ENCODE data around the gene SUN3. TPM values are rescaled to one million over a fixed set of nuclear protein-coding genes. Genes with fewer than 3 reads are reported as not detected.

Gene SUN3
- total and polyA plus RNA-seq, 2 of the 8 experiments (the other 6 are each of a cell fraction or from before 2014, with no cell fraction given): not detected

DNA sequence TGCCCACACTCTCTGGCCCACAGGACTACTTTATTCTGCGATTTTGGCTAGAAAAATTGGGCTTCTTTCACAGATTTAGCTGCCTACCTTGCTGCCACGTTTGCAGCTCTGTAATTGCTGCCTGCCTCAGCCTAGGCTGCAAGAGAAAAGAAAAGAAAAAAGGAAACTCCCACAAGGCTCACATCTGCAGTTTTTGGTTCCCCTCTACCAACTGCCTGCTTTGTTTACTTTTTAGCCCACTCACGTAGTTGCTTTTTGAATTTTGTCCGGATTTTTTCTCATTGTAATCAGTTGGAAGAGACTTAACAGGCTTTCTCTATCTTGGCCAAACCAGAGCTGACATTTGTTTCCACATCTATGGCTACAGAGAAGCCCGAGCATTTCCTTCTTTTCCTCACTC, 24.3 kb downstream of the SUN3 start:
- ChIA-PET POLR2A (ENCODE audit: partially characterized antibody) (no interaction called here), CTCF (ENCODE audit: partially characterized antibody) (interaction anchor here (0.6 to 0.9 kb wide), 2 partner anchors 13 to 35 kb away, joined by 3 read pairs; no protein-coding TSS in a partner anchor)
- H3K4me1 ChIP-seq (replicated peaks in 1 of 4; ENCODE audit: control insufficient read depth in 3 of 4, insufficient read depth in 4 of 4, low read length in 3 of 4): no peaks in the 10 kb centered on the region; a peak in 1 of 7 replicates
- H3K23me2 ChIP-seq (ENCODE audit: low read depth, low read length): no peaks in the 10 kb centered on the region
- FAIRE-seq (no peak), DNase-seq (ENCODE audit: low read depth in 1 of 2, low spot score in 2 of 2) (no peak)
- H2AK5ac ChIP-seq (ENCODE audit: low read depth, low read length): no peak overlapping the region
- no peak overlapping the region for H3K9ac ChIP-seq (replicated peaks in 1 of 4; ENCODE audit: extremely low read depth in 1 of 4, low read depth in 3 of 4, low read length in 3 of 4)
- H2BK12ac ChIP-seq (ENCODE audit: low read depth, low read length): no peak overlapping the region
- 59% methylated on average over 5 of the region's 5 CpGs; no CpG with 5 or more reads in 1 of the 2 experiments for WGBS, 2 experiments (ENCODE audit: extremely low coverage in 1 of 2, insufficient coverage in 1 of 2, insufficient read length in 1 of 2, insufficient replicate concordance in 2 of 2, low coverage in 1 of 2, low lambda C conversion rate in 2 of 2, missing lambda C conversion rate in 1 of 2)
- peak overlapping the region; percentile 94 for H2AFZ ChIP-seq (ENCODE audit: low read length)
- no peak overlapping the region for H3K27ac ChIP-seq (ENCODE audit: low read depth, low read length)
- no peak overlapping the region for H3K14ac ChIP-seq (ENCODE audit: insufficient read length)
- H4K5ac ChIP-seq (ENCODE audit: insufficient read length, low read depth, low read length): no peak overlapping the region
- H2BK120ac ChIP-seq (replicated peaks; ENCODE audit: low read depth, low read length): no peak overlapping the region
- no peaks in the 10 kb centered on the region for H3K79me2 ChIP-seq (ENCODE audit: control insufficient read depth in 1 of 2, insufficient read depth in 2 of 2, low read length in 2 of 2)
- H3K18ac ChIP-seq (ENCODE audit: extremely low read depth, low read length): no peak overlapping the region
- H4K8ac ChIP-seq (ENCODE audit: extremely low read depth, insufficient read depth, low read length): no peak overlapping the region
- no peak overlapping the region for H3K4ac ChIP-seq (replicated peaks; ENCODE audit: insufficient read length, low read depth, low read length)
- no peak overlapping the region for H2BK20ac ChIP-seq (ENCODE audit: low read length)
- no peak overlapping the region for H3K4me2 ChIP-seq (ENCODE audit: insufficient read depth in 1 of 2, low read depth in 2 of 2, low read length in 2 of 2)
- no peak overlapping the region for H3K56ac ChIP-seq (replicated peaks; ENCODE audit: insufficient read length, low read depth, low read length)
- H4K91ac ChIP-seq (replicated peaks; ENCODE audit: insufficient read length, low read length): no peak overlapping the region
- H3K79me1 ChIP-seq (ENCODE audit: low read depth, low read length): no peaks in the 10 kb centered on the region
- peaks cover 0 to 2% (median 0%) of the 10 kb centered on the region in 4 experiments; a peak in 1 of 7 replicates for H3K27me3 ChIP-seq (replicated peaks in 1 of 4; ENCODE audit: control insufficient read depth in 3 of 4, extremely low read depth in 1 of 4, insufficient read depth in 3 of 4, low read length in 3 of 4)
- no peaks in the 10 kb centered on the region for H3K36me3 ChIP-seq (ENCODE audit: control insufficient read depth in 2 of 4, insufficient read depth in 4 of 4, low read length in 3 of 4)
- no peak overlapping the region for H3K23ac ChIP-seq (ENCODE audit: insufficient read length)
- no peaks in the 10 kb centered on the region for H4K20me1 ChIP-seq (replicated peaks in 1 of 2; ENCODE audit: control insufficient read depth in 1 of 2, insufficient read depth in 2 of 2, low read length in 2 of 2)
- no peaks in the 10 kb centered on the region for H3K9me3 ChIP-seq (ENCODE audit: insufficient read depth in 2 of 2, low read depth in 1 of 2, low read length in 1 of 2)
- H2BK15ac ChIP-seq (ENCODE audit: low read length): no peak overlapping the region
- no peak overlapping the region for H3K4me3 ChIP-seq (ENCODE audit: extremely low read depth in 1 of 4, insufficient read depth in 2 of 4, low read depth in 3 of 4, low read length in 4 of 4)
- no peak overlapping the region for H2BK5ac ChIP-seq (ENCODE audit: low read depth, low read length)
- TF ChIP-seq RXRA (IDR thresholded peaks at IDR 0.05; ENCODE audit: insufficient read depth, low read depth, low read length): no peak
- no peak for TF ChIP-seq MAFK (IDR thresholded peaks at IDR 0.05; ENCODE audit: low read depth, low read length)
- TF ChIP-seq CHD2 (IDR thresholded peaks at IDR 0.05; ENCODE audit: low read length): no peak
- no peak for TF ChIP-seq BCL11A (IDR thresholded peaks at IDR 0.05; ENCODE audit: low read depth in 2 of 2, low read length in 2 of 2)
- TF ChIP-seq, protein P1, sequence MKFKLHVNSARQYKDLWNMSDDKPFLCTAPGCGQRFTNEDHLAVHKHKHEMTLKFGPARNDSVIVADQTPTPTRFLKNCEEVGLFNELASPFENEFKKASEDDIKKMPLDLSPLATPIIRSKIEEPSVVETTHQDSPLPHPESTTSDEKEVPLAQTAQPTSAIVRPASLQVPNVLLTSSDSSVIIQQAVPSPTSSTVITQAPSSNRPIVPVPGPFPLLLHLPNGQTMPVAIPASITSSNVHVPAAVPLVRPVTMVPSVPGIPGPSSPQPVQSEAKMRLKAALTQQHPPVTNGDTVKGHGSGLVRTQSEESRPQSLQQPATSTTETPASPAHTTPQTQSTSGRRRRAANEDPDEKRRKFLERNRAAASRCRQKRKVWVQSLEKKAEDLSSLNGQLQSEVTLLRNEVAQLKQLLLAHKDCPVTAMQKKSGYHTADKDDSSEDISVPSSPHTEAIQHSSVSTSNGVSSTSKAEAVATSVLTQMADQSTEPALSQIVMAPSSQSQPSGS (IDR thresholded peaks at IDR 0.05; ENCODE audit: low read length): no peak
- no peak for TF ChIP-seq HDAC6 (IDR thresholded peaks at IDR 0.05; ENCODE audit: low read depth, low read length)
- no peak for TF ChIP-seq EZH2 (IDR thresholded peaks at IDR 0.05; ENCODE audit: low read depth, low read length, severe bottlenecking)
- TF ChIP-seq KDM1A (IDR thresholded peaks at IDR 0.05; ENCODE audit: borderline replicate concordance, low read length): no peak
- TF ChIP-seq YY1 (IDR thresholded peaks at IDR 0.05; ENCODE audit: low read depth, low read length): no peak
- no peak for TF ChIP-seq ZNF274 (IDR thresholded peaks at IDR 0.05; ENCODE audit: borderline replicate concordance, extremely low read depth, low read length)
- no peak for TF ChIP-seq ASH2L (IDR thresholded peaks at IDR 0.05; ENCODE audit: low read length)
- TF ChIP-seq GTF2F1 (IDR thresholded peaks at IDR 0.05; ENCODE audit: borderline replicate concordance, low read depth, low read length): no peak
- no peak for TF ChIP-seq POLR2AphosphoS5 (IDR thresholded peaks at IDR 0.05; ENCODE audit: low read depth, low read length)
- no peak for TF ChIP-seq TAF1 (IDR thresholded peaks at IDR 0.05; ENCODE audit: low read depth, low read length)

Measured in H1 (cell line).